Medulla oblongata (tissue), 1 donor: ENCODE results near the gene MIOS.
"Not testable (repeated sequence)": the region's sequence is repeated elsewhere in the genome, so short reads cannot be mapped to it uniquely, and the experiment has no call there.

Source experiments
- DNase-seq: peaks from one replicate; pipeline ENCODE4 v3.0.0-alpha.2; 2015; ENCODE audit errors: extremely low spot score

MIOS gene

GRCh38 chr7:7647495-7648036 lies 80.9 kb downstream of the MIOS start:
- DNase-seq, result no peak

DNA sequence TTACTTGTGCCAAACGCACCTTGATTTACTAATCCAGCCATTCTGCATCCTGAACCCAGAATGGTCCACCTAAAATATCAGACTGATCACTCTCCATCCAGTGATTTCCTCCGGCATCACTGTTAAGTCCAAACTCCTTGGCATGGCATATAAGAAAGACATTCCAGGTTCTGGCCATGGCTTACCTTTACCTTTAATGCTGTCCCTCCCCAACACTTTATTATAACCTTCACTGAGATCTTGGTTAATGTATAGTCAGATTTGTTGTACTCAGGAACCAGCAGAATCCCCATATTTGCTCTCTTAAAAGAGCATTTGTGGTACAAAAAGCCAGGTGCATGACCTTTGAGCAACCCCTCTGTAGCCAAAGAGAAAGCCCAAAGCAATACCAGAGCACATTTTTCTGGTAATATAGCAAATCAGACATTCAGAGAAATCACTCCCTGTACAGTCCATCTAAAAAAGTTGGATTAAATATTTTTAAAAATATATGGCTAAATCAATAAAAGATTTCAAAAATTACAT lies 84.1 kb downstream of the MIOS start:
- DNase-seq, result no peak

DNA sequence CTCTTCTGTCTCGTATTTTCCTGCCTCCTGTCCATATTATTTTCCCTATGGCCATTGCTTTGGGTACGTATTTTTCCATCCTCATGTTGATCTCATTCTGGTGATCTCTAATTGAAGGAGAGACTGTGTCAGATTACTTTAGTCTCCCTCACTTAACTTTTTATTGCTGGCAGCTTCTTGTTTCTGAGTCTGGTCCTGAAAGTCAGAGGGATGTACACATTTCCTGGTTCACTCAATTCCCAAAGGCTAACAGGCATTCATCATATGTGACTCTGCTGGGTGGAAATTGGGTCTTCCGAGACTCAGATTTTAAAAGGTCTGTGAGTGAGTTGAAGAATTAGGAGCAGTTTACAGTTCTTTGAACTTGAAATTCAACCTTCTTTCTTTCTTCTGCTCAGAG lies 84.8 kb downstream of the MIOS start:
- DNase-seq, result no peak

- DNase-seq, result no peak
Observed at GRCh38 chr7:7652798-7653540, 86.3 kb downstream of the MIOS start.

- DNase-seq, result no peak
Observed at GRCh38 chr7:7653593-7654187, 87.0 kb downstream of the MIOS start.

GRCh38 chr7:7654964-7655715 lies 88.5 kb downstream of the MIOS start:
- DNase-seq, result no peak

DNA sequence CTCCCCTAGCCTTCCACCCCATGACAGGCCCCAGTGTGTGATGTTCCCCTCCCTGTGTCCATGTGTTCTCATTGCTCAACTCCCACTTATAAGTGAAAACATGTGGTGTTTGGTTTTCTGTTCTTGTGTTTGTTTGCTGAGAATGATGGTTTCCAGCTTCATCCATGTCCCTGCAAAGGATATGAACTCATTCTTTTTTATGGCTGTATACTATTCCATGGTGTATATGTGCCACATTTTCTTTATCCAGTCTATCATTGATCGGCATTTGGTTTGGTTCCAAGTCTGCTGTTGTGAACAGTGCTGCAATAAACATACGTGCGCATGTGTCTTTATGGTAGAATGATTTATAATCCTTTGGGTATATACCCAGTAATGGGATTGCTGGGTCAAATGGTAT lies 89.8 kb downstream of the MIOS start:
- not testable (repeated sequence) for DNase-seq
